Breast epithelium (tissue), 3 donors: ENCODE measurements around the gene FRMPD1.

ENCODE experiments used
- CTCF ChIP-seq, 3 donors: fragments of 450-650 bp; IDR thresholded peaks; one replicate each; pipeline ENCODE4 v1.5.1; 2016 to 2017; ENCODE audit warnings: antibody characterized with exemption in 3 of 3, mild to moderate bottlenecking in 3 of 3, moderate library complexity in 3 of 3
- POLR2A ChIP-seq: fragments of 450-650 bp; IDR thresholded peaks from one replicate; pipeline ENCODE4 v1.6.1; 2016; ENCODE audit warnings: antibody characterized with exemption, mild to moderate bottlenecking, moderate library complexity
- POLR2AphosphoS5 ChIP-seq, 3 donors: sonication (generic); formaldehyde crosslinking; IDR thresholded peaks; one replicate each; pipeline ENCODE4 v1.6.1; 2017; ENCODE audit warnings: antibody characterized with exemption in 3 of 3

- TF ChIP-seq CTCF (IDR thresholded peaks at IDR 0.05) (no peak), POLR2A (no peak), POLR2AphosphoS5 (IDR thresholded peaks at IDR 0.05) (no peak)
Observed at GRCh38 chr9:37621273-37622121, 29.3 kb upstream of the FRMPD1 start.
